Measurements from ENCODE around the gene JUNB. TPM values are rescaled to one million over a fixed set of nuclear protein-coding genes. Genes with fewer than 3 reads are reported as not detected.

Gene JUNB
- total and polyA plus RNA-seq, 2 of the 8 experiments (the other 6 are each of a cell fraction or from before 2014, with no cell fraction given): 7.4 to 10.0 TPM

- H2AK5ac ChIP-seq (ENCODE audit: low read depth, low read length): no peak overlapping the region
- H3K4ac ChIP-seq (replicated peaks; ENCODE audit: insufficient read length, low read depth, low read length): peak overlapping the region; percentile 95
- H3K36me3 ChIP-seq (ENCODE audit: control insufficient read depth in 2 of 4, insufficient read depth in 4 of 4, low read length in 3 of 4): no peaks in the 10 kb centered on the region
- ChIA-PET CTCF (ENCODE audit: partially characterized antibody) (interaction anchor here (0.6 to 11.2 kb wide), 22 partner anchors 9 to 333 kb away, joined by 3 to 277 read pairs (median 4); partner anchors contain the start of genes GET3, JUNB, RNASEH2A and RTBDN), POLR2A (ENCODE audit: partially characterized antibody) (interaction anchor here (0.9 to 16.6 kb wide), 15 partner anchors 10 to 155 kb away, joined by 3 to 317 read pairs (median 5); partner anchors contain the start of genes FARSA, GCDH, GET3 and JUNB)
- peak overlapping the region; percentile 85 for H2BK5ac ChIP-seq (ENCODE audit: low read depth, low read length)
- H3K14ac ChIP-seq (ENCODE audit: insufficient read length): no peak overlapping the region
- H2AFZ ChIP-seq (ENCODE audit: low read length): no peak overlapping the region
- H4K20me1 ChIP-seq (replicated peaks in 1 of 2; ENCODE audit: control insufficient read depth in 1 of 2, insufficient read depth in 2 of 2, low read length in 2 of 2): no peaks in the 10 kb centered on the region
- H3K9me3 ChIP-seq (ENCODE audit: insufficient read depth in 2 of 2, low read depth in 1 of 2, low read length in 1 of 2): no peaks in the 10 kb centered on the region
- H3K18ac ChIP-seq (ENCODE audit: extremely low read depth, low read length): peak overlapping the region; percentile 94
- peak overlapping the region; percentile 70 for H3K56ac ChIP-seq (replicated peaks; ENCODE audit: insufficient read length, low read depth, low read length)
- peak overlapping the region in 2 of 4 experiments; percentile 31 to 38; a peak in 3 of 7 replicates for H3K9ac ChIP-seq (replicated peaks in 1 of 4; ENCODE audit: extremely low read depth in 1 of 4, low read depth in 3 of 4, low read length in 3 of 4)
- H3K4me1 ChIP-seq (replicated peaks in 1 of 4; ENCODE audit: control insufficient read depth in 3 of 4, insufficient read depth in 4 of 4, low read length in 3 of 4): peaks cover 0 to 25% (median 17%) of the 10 kb centered on the region in 4 experiments; a peak in 6 of 7 replicates
- peak overlapping the region; percentile 72 for H4K5ac ChIP-seq (ENCODE audit: insufficient read length, low read depth, low read length)
- peak overlapping the region; percentile 75; the same call in 1 of the 2 replicates for H2BK12ac ChIP-seq (ENCODE audit: low read depth, low read length)
- H3K79me1 ChIP-seq (ENCODE audit: low read depth, low read length): no peaks in the 10 kb centered on the region
- peaks cover 27% of the 10 kb centered on the region; the same call in 1 of the 2 replicates for H3K23me2 ChIP-seq (ENCODE audit: low read depth, low read length)
- H4K8ac ChIP-seq (ENCODE audit: extremely low read depth, insufficient read depth, low read length): peak overlapping the region; percentile 88
- H2BK20ac ChIP-seq (ENCODE audit: low read length): no peak overlapping the region
- no peaks in the 10 kb centered on the region for H3K79me2 ChIP-seq (ENCODE audit: control insufficient read depth in 1 of 2, insufficient read depth in 2 of 2, low read length in 2 of 2)
- no peak overlapping the region for H2BK120ac ChIP-seq (replicated peaks; ENCODE audit: low read depth, low read length)
- H3K27me3 ChIP-seq (replicated peaks in 1 of 4; ENCODE audit: control insufficient read depth in 3 of 4, extremely low read depth in 1 of 4, insufficient read depth in 3 of 4, low read length in 3 of 4): no peaks in the 10 kb centered on the region
- no peak overlapping the region for H3K23ac ChIP-seq (ENCODE audit: insufficient read length)
- DNase-seq (ENCODE audit: low read depth in 1 of 2, low spot score in 2 of 2) (peak in 1 of 2 experiments; percentile 76), FAIRE-seq (no peak)
- peak overlapping the region; percentile 93 to 94 for H3K4me2 ChIP-seq (ENCODE audit: insufficient read depth in 1 of 2, low read depth in 2 of 2, low read length in 2 of 2)
- H3K27ac ChIP-seq (ENCODE audit: low read depth, low read length): 0 out of 2 replicates have a peak overlapping the region, but pooled peaks have one; percentile 22
- peak overlapping the region; percentile 75 for H4K91ac ChIP-seq (replicated peaks; ENCODE audit: insufficient read length, low read length)
- TF ChIP-seq PHF8 (conservative IDR thresholded peaks at IDR 0.05; ENCODE audit: low read depth, low read length) (0 out of 2 replicates have a peak, but pooled peaks have one; percentile 26), RFX5 (IDR thresholded peaks at IDR 0.05; ENCODE audit: borderline replicate concordance, low read depth, low read length) (no peak), BACH1 (IDR thresholded peaks at IDR 0.05; ENCODE audit: low read length) (peak; percentile 40; the same call in 1 of the 2 replicates), SAP30 (IDR thresholded peaks at IDR 0.05; ENCODE audit: insufficient read depth, insufficient replicate concordance, low read length) (peak; percentile 86), SIN3A (conservative IDR thresholded peaks at IDR 0.05 in 1 of 2, IDR thresholded peaks at IDR 0.05 in 1 of 2; ENCODE audit: low read depth in 1 of 2, low read length in 2 of 2) (peak; percentile 25 to 27; a peak in 2 of 4 replicates), CBX5 (IDR thresholded peaks at IDR 0.05; ENCODE audit: low read depth, low read length) (no peak)
- peak overlapping the region; percentile 40 to 69 (median 62) for H3K4me3 ChIP-seq (ENCODE audit: extremely low read depth in 1 of 4, insufficient read depth in 2 of 4, low read depth in 3 of 4, low read length in 4 of 4)
- H2BK15ac ChIP-seq (ENCODE audit: low read length): peak overlapping the region; percentile 31; the same call in 1 of the 2 replicates
- 6% methylated on average over 29 of the region's 44 CpGs; no CpG with 5 or more reads in 1 of the 2 experiments for WGBS, 2 experiments (ENCODE audit: extremely low coverage in 1 of 2, insufficient coverage in 1 of 2, insufficient read length in 1 of 2, insufficient replicate concordance in 2 of 2, low coverage in 1 of 2, low lambda C conversion rate in 2 of 2, missing lambda C conversion rate in 1 of 2)
These were observed 13.0 kb upstream of the JUNB start for GRCh38 chr19:12778017-12778904.
